Cardiac septum (tissue), 1 donor: Measurements from ENCODE around the gene C19orf53. TPM values are rescaled to one million over a fixed set of nuclear protein-coding genes. Genes with fewer than 3 reads are reported as not detected.

Experiments
- DNase-seq: peaks from one replicate; pipeline ENCODE4 v3.0.0-alpha.2; 2020; ENCODE audit warnings: low spot score
- intact Hi-C: fragments of 100-400 bp; cut with DNase I; formaldehyde crosslinking; loops from one replicate; pipeline ENCODE4 v1.14.0; 2022
- total RNA-seq: library from RNA; stranded (reverse); fragmentation: NEBNext Ultra II Directional; extraction: Animal tissue kit (Norgen Biotek cat#: 25700); gene quantifications from one replicate; pipeline ENCODE4 v1.2.1, GENCODE V29; 2021
- donor health status: DM: no; HTN: no; CAD: no.

Gene C19orf53
- total RNA-seq, 1 donor from 2014 or later, result 91.2 TPM

- DNase-seq, result no peak
- intact Hi-C loops, result no loop called here
These were observed 45.0 kb downstream of the C19orf53 start for GRCh38 chr19:13819238-13819637.

DNA sequence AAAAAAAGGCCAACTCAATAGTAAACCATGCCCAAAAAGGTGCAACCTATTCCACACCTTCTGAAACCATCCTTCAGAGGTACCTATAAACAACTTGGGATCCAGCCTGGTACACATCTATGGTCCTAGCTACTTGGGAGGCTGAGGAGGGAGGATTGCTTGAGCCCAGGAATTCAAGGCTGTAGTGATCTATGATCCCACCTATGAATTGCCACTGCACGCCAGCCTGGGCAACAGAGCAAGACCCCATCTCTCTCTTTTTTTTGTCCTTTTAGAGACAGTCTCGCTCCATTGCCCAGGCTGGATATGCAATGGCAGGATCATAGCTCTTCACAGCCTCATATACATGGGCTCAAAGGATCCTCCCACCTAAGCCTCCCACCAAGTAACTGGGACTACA lies 47.0 kb downstream of the C19orf53 start:
- DNase-seq, result no peak
- intact Hi-C loops, result no loop called here

- intact Hi-C loops, result no loop called here
- DNase-seq, result no peak
These were observed 49.0 kb downstream of the C19orf53 start for GRCh38 chr19:13823256-13823655.

GRCh38 chr19:13823901-13824300 lies 49.6 kb downstream of the C19orf53 start:
- intact Hi-C loops, result no loop called here
- no peak for DNase-seq

GRCh38 chr19:13824703-13825102 lies 50.4 kb downstream of the C19orf53 start:
- DNase-seq, result no peak
- intact Hi-C loops, result no loop called here

GRCh38 chr19:13825489-13826441 lies 51.5 kb downstream of the C19orf53 start:
- intact Hi-C loops, result no loop called here
- DNase-seq, result no peak

DNA sequence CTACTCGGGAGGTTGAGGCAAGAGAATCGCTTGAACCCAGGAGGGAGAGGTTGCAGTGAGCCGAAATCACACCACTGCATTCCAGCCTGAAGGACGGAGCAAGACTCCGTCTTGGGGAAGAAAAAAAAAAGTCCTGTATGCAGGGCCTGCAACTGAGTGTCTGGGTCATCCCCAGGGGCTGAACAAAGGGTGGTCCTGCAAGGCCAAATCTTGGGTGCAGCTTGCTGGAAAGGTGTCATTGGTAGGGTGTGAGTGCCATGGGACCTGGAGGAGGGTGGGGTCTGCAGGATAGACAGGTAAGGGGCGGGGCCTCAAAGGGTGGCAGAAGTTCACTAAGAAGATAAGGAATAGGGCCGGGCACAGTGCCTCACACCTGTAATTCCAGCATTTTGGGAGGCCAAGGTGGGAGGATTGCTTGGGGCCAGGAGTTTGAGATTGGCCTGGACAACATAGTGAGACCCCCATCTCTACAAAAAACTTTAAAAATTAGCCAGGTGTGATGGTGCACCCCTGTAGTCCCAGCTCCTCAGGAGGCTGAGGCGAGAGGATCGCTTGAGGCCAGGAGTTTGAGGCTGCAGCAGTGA lies 52.5 kb downstream of the C19orf53 start:
- intact Hi-C loops, result no loop called here
- no peak for DNase-seq

DNA sequence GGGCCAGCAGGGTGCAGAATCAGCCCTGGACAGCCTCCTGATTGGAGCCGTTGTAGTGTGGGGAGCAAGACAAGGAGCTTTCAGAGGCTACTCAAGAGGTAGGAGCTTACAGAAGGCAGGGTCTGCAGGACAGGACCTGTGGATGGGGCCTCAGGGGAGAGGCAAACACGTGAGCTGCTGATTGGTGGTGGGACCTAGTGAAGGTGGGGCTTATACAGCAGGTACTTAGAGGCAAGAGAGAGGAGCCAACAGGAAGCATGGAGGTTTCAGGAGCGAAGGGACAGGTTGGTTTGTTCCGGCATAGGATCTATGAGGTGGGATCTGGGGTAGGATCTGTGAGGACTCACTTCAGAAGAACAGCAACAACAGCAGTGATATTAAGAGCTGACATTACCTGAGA lies 53.4 kb downstream of the C19orf53 start:
- intact Hi-C loops, result no loop called here
- no peak for DNase-seq

Other genes with a start within 250 kb of the C19orf53 start
- 15.4 TPM for gene MRI1, start 9.9 kb upstream of the C19orf53 start, total RNA-seq
- 3.9 TPM for gene ZSWIM4, start 21.0 kb downstream of the C19orf53 start, total RNA-seq
- gene NANOS3, start 102.7 kb downstream of the C19orf53 start, total RNA-seq, result 0.78 TPM
- 0.35 TPM for gene BRME1, start 131.7 kb downstream of the C19orf53 start, total RNA-seq
- gene CC2D1A, start 131.7 kb downstream of the C19orf53 start, total RNA-seq, result 19.5 TPM
- gene PODNL1, start 164.0 kb downstream of the C19orf53 start, total RNA-seq, result 3.5 TPM
- 17.0 TPM for gene DCAF15, start 178.1 kb downstream of the C19orf53 start, total RNA-seq
- gene RFX1, start 231.9 kb downstream of the C19orf53 start, total RNA-seq, result 13.4 TPM